ENCODE data around the gene SLC6A12.

GRCh38 chr12:205026-205425, 8.9 kb downstream of the SLC6A12 start:
- TF ChIP-seq CTCF (IDR thresholded peaks at IDR 0.05; ENCODE audit: extremely low read depth in 1 of 2, insufficient read depth in 1 of 2, low read depth in 1 of 2, low read length in 2 of 2) (no peak), EZH2 (IDR thresholded peaks at IDR 0.05; ENCODE audit: borderline replicate concordance, low read depth, low read length, severe bottlenecking) (no peak), POLR2A (IDR thresholded peaks at IDR 0.05; ENCODE audit: low read depth, low read length) (no peak), GATA2 (IDR thresholded peaks at IDR 0.05; ENCODE audit: insufficient read depth, insufficient read length, low read depth, low read length) (no peak)

Data from endothelial cell of umbilical vein (primary cell).